Duodenal mucosa (tissue), 2 donors: ENCODE measurements around the gene MSL3.

Source experiments
- H3K27ac ChIP-seq: one replicate; pipeline ENCODE4 v1.7.0; 2013; ENCODE audit warnings: low read depth, low read length
- H3K27me3 ChIP-seq, 2 donors: one replicate each; pipeline ENCODE4 v1.7.0; 2013; ENCODE audit warnings: low read length in 2 of 2, control low read depth in 1 of 2; ENCODE audit not compliant: insufficient read depth in 2 of 2, control insufficient read depth in 1 of 2
- H3K36me3 ChIP-seq, 2 donors: one replicate each; pipeline ENCODE4 v1.7.0; 2013; ENCODE audit warnings: low read length in 2 of 2, control low read depth in 1 of 2; ENCODE audit not compliant: insufficient read depth in 2 of 2, control insufficient read depth in 1 of 2
- H3K4me1 ChIP-seq, 2 donors: one replicate each; pipeline ENCODE4 v1.7.0; 2013; ENCODE audit warnings: low read length in 2 of 2, control low read depth in 1 of 2; ENCODE audit not compliant: insufficient read depth in 2 of 2, control insufficient read depth in 1 of 2
- H3K4me3 ChIP-seq, 2 donors: one replicate each; pipeline ENCODE4 v1.7.0; 2013; ENCODE audit warnings: low read length in 2 of 2, low read depth in 1 of 2
- H3K9ac ChIP-seq, 2 donors: one replicate each; pipeline ENCODE4 v1.7.0; 2013; ENCODE audit warnings: low read length in 2 of 2, low read depth in 1 of 2
- H3K9me3 ChIP-seq, 2 donors: one replicate each; pipeline ENCODE4 v1.7.0; 2013; ENCODE audit warnings: low read length in 2 of 2, control low read depth in 1 of 2; ENCODE audit not compliant: control insufficient read depth in 1 of 2

Gene MSL3, protein sequence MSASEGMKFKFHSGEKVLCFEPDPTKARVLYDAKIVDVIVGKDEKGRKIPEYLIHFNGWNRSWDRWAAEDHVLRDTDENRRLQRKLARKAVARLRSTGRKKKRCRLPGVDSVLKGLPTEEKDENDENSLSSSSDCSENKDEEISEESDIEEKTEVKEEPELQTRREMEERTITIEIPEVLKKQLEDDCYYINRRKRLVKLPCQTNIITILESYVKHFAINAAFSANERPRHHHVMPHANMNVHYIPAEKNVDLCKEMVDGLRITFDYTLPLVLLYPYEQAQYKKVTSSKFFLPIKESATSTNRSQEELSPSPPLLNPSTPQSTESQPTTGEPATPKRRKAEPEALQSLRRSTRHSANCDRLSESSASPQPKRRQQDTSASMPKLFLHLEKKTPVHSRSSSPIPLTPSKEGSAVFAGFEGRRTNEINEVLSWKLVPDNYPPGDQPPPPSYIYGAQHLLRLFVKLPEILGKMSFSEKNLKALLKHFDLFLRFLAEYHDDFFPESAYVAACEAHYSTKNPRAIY

DNA sequence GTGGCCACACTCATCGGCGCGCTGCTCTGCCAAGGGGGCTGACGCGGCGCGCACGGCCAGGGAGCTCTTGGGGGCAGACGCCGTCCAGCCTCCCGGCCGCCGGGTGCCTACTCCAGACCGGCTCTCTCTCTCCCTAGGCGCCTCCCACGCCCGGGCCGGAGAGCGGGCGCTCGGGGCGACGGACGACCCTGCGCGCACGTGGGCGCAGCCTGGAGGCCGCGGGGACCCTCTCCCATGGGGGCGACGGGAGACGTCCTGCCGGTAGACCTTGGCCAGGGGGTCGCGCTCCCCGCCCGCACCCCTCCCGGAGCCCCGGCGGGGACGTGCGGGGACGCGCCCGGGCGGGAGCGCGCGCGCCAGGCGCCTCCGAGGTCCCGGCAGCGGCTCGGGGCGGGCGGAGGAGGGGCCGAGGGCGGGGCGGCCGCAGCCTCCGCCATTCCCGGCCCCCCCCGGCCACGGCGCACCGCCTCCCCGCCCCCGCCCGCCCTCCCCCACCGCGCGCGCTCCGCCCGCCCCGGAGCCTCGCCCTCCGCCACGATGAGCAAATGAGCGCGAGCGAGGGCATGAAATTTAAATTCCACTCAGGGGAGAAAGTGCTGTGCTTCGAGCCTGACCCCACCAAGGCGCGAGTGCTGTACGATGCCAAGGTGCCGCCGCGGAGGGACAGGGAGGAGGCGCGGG is at the start of gene MSL3:
MSL3 (plus strand) TSS at position 519 of the 681 bp plus-strand sequence; CDS start at position 546, 27 bp downstream.
- H3K27me3 ChIP-seq: no peaks in the 10 kb centered on the region
- H3K4me3 ChIP-seq: peak within 1 kb of the TSS; percentile 75 to 90
- H3K9ac ChIP-seq: peak within 1 kb of the TSS; percentile 79 to 83
- H3K36me3 ChIP-seq: peaks cover 4 to 13% of the 10 kb centered on the region in 2 donors
- H3K4me1 ChIP-seq: peaks cover 0 to 8% of the 10 kb centered on the region in 2 donors
- no peaks in the 10 kb centered on the region for H3K9me3 ChIP-seq
- H3K27ac ChIP-seq: peak within 1 kb of the TSS; percentile 81

DNA sequence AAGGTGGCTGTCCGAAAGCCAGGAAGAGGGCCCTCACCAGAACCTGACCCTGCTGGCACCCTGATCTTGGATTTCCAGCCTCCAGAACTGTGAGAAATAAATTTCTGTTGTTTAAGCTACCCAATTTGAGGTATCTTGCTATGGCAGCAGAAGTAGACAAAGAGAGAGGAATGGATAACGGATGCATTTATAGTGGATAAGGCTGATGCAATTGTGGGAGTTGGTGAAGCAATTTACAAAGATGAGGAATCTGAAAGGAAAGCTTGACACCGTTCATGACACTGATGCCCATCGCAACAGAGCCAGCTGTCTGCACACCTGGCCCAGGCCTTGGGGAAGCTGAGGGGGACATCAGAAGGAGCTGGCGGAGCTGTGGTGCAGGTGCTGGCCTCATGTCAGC is 35.7 kb upstream of the MSL3 start:
- Histone ChIP-seq H3K27me3 (no peaks in the 10 kb centered on the region), H3K27ac (no peak overlapping the region), H3K4me3 (no peak overlapping the region), H3K36me3 (no peaks in the 10 kb centered on the region), H3K4me1 (no peaks in the 10 kb centered on the region), H3K9me3 (no peaks in the 10 kb centered on the region), H3K9ac (no peak overlapping the region)

DNA sequence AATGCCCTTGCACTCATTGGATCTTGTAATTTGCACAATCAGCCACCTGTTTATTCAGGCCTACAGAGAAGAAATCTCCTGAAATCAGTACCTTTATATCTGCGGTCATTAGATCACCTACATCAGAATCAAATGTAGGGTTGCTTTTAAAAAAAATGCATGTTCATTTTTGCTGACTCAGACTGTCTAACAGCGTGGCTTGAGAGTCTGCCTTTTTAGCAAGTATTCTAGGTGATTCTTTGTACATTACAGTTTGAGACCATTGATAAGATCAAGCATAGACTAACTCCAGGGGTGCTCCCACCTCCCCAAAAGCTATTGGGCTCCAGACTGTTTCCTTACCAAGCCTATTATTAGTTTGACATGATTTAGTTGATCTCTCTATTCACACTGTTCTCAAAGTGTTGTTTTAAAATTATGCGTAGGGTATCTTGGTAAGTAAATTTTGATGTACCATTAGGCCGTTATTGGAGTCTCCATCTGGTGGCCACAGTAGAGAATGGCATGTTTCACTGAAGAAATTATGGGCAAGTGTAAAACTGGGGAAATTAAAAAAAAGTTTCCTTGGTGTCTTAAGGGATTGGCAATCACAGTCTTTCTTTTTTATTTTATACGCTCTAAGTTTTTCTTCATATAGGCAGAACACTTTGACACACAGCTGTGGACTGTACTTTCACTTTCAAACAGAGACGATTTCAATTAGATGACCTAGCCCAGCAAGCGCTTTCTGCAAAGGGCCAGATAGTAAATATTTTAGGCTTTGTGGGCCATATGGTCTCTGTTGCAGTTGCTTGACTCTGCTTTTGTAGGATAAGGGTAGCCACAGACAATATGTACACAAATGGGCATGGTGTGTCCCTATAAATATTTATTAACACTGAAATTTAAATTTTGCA is 33.7 kb upstream of the MSL3 start:
- Histone ChIP-seq H3K9ac (no peak overlapping the region), H3K36me3 (no peaks in the 10 kb centered on the region), H3K9me3 (no peaks in the 10 kb centered on the region), H3K27ac (no peak overlapping the region), H3K4me3 (no peak overlapping the region), H3K4me1 (no peaks in the 10 kb centered on the region), H3K27me3 (no peaks in the 10 kb centered on the region)

DNA sequence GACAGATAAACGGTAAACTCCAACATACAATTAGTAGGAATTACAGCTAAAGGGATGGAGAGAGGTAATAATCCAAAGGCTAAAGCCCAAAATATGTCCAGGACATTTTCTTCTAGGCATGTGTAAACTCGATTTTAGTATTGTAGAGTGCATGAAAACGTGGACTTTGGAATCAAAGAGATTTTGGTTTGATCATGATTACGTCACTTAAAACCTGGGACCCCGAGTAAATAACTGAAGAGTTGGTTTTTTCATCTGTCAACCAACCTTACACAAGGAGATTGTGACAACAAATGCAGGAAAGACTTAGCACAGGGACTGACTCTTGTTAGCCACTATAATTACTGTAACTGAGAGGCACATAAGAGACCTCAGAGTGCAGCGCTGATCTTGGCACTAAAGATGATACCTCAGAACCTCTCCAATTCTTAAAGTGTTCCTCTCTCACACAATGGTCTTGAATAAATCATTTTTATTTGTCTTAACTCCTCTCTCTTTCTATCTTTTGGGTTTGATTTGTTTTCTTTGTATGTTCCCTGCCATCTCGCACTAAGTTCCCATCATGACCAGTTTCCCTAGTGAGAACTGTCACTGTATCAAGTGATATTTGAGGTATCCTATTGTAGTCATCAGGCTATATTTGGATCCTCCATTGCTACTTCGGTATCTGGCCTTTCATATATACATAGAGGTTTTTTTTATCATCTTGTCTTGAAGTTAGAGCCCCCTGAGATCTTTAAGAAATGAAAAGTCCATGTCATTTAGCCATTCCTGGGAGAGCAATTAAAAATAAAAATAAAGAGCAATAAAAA is 32.2 kb upstream of the MSL3 start:
- Histone ChIP-seq H3K4me3 (no peak overlapping the region), H3K9ac (no peak overlapping the region), H3K36me3 (no peaks in the 10 kb centered on the region), H3K9me3 (no peaks in the 10 kb centered on the region), H3K27me3 (peaks cover 0 to 2% of the 10 kb centered on the region in 2 donors), H3K27ac (no peak overlapping the region), H3K4me1 (no peaks in the 10 kb centered on the region)

DNA sequence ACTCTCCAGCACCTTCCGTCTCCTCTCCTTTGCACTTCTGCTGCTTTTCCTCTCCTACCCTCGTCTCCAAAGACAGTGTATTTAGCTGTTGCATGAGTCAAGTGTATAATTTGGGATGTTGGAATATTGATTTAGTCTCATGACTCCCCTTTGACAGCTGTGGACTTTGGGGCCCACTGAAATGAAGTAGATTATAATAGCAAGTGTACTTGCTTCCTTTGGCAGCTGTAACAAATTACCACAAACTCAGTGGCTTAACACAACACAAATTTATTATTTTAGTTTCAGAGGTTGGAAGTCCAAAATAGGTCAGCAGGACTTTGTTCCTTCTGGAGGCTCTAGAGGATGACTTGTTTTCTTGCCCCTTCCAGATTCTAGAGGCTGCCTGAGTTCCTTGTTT is 29.5 kb upstream of the MSL3 start:
- H3K27ac ChIP-seq: no peak overlapping the region
- H3K4me3 ChIP-seq: no peak overlapping the region
- H3K9me3 ChIP-seq: no peaks in the 10 kb centered on the region
- H3K27me3 ChIP-seq: peaks cover 0 to 2% of the 10 kb centered on the region in 2 donors
- no peak overlapping the region for H3K9ac ChIP-seq
- no peaks in the 10 kb centered on the region for H3K4me1 ChIP-seq
- no peaks in the 10 kb centered on the region for H3K36me3 ChIP-seq

DNA sequence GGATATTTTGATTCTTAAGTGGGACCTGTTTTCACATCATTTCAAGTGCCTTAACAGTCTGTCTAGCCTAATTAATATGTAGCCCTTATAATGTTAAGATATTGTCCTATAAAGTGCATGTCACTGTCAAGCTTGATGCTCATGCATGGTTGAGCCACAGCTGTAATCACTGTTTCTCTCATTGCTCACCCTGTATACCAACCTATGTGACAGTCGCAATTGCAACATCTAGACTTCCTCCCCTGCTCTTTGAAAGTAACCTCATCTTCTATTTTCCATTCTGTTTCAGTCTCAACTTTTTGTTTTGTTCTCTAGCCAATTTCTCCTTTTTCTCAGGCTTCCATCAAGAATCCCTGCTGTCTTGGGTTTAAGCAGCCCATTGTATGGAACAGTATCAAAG is 24.4 kb upstream of the MSL3 start:
- Histone ChIP-seq H3K27me3 (peaks cover 0 to 2% of the 10 kb centered on the region in 2 donors), H3K9me3 (no peaks in the 10 kb centered on the region), H3K27ac (no peak overlapping the region), H3K4me3 (no peak overlapping the region), H3K4me1 (no peaks in the 10 kb centered on the region), H3K36me3 (no peaks in the 10 kb centered on the region), H3K9ac (no peak overlapping the region)

DNA sequence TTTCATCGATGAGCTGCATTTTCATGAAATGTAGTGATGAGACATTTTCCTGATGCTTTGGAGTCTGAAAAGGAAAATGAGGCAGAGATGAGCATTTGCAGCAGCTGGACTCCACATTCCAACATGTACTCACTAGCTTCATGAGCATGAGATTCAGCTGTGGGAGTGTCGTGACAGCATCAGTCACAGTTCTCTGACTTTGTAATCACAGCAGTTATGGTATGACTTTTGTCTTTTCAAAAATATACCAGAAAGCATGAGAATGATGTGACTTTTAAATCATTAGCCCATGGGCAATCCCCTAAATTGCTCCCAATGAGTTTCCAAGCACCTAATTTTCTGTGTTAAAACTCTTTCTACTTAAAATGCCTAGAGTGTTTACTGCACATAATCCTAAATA is 18.3 kb upstream of the MSL3 start:
- H3K27me3 ChIP-seq: no peaks in the 10 kb centered on the region
- no peak overlapping the region for H3K27ac ChIP-seq
- no peaks in the 10 kb centered on the region for H3K9me3 ChIP-seq

DNA sequence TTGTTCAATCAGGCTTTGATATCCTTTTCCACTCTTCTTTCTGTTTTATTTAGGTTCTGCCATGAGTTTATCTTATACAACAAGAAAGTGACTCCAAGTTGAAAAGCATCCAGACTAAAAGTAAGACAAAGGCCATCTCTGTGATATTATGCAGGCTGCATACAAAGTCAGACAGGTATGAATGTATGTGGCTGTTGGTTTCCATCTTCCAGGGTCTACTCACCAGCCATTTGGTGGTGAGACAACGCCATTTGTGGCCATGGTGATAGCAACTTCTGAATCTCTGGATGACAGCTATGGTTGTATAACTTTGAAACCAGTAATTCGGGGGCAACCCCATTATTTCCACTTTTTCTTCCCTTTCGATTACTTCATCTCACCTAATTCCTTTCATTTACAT is 17.2 kb upstream of the MSL3 start:
- Histone ChIP-seq H3K4me1 (no peaks in the 10 kb centered on the region), H3K9ac (no peak overlapping the region), H3K36me3 (no peaks in the 10 kb centered on the region), H3K4me3 (no peak overlapping the region), H3K27ac (no peak overlapping the region), H3K27me3 (no peaks in the 10 kb centered on the region), H3K9me3 (no peaks in the 10 kb centered on the region)

More for the DNA sequence above, 18.3 kb upstream of the MSL3 start:
- Histone ChIP-seq H3K4me1 (no peaks in the 10 kb centered on the region), H3K9ac (no peak overlapping the region), H3K36me3 (no peaks in the 10 kb centered on the region), H3K4me3 (no peak overlapping the region)

DNA sequence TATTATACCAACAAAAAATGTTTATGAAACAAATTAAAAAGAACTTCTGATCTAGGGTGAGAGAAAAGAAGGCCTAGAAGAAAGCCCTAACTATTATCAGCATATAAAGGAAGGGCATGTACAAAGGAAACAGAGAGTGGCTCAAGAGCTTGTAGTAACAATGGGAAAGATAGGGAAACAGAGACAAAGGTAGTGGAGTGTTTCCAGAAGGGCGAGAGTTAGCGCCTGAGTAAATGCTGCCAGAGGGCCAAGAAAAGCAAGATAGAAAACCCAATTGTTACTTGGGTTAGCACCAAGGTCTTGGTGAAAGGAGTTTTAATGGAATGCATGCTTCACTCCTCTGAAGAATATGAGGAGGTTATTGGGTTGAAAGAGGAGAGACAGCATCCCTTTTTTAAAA is 16.5 kb upstream of the MSL3 start:
- H3K4me3 ChIP-seq: no peak overlapping the region
- H3K9ac ChIP-seq: no peak overlapping the region
- no peaks in the 10 kb centered on the region for H3K36me3 ChIP-seq
- H3K9me3 ChIP-seq: no peaks in the 10 kb centered on the region
- H3K27ac ChIP-seq: no peak overlapping the region
- no peaks in the 10 kb centered on the region for H3K27me3 ChIP-seq
- no peaks in the 10 kb centered on the region for H3K4me1 ChIP-seq
